Ishikawa (cell line): Measurements from ENCODE around the gene LTBP3.

ENCODE experiments used
- CEBPB ChIP-seq: IDR thresholded peaks from 2 replicates; pipeline ENCODE4 v1.6.1; 2012
- CREB1 ChIP-seq: IDR thresholded peaks from 2 replicates; pipeline ENCODE4 v1.6.1; 2012; ENCODE audit warnings: low read depth
- EGR1 ChIP-seq: IDR thresholded peaks from 2 replicates; pipeline ENCODE4 v1.6.1; 2012
- EP300 ChIP-seq: IDR thresholded peaks from 2 replicates; pipeline ENCODE4 v1.6.1; 2012; ENCODE audit warnings: borderline replicate concordance
- FOXM1 ChIP-seq: IDR thresholded peaks from 2 replicates; pipeline ENCODE4 v1.6.1; 2012; ENCODE audit warnings: low read depth, borderline replicate concordance
- NFIC ChIP-seq: IDR thresholded peaks from 2 replicates; pipeline ENCODE4 v1.6.1; 2012
- RAD21 ChIP-seq: IDR thresholded peaks from 2 replicates; pipeline ENCODE4 v1.6.1; 2012; ENCODE audit warnings: low read depth
- REST ChIP-seq: IDR thresholded peaks from 2 replicates; pipeline ENCODE4 v1.6.1; 2012; ENCODE audit warnings: low read depth, mild to moderate bottlenecking
- TAF1 ChIP-seq: IDR thresholded peaks from 2 replicates; pipeline ENCODE4 v1.6.1; 2012; ENCODE audit warnings: low read depth, mild to moderate bottlenecking
- TCF12 ChIP-seq: IDR thresholded peaks from 2 replicates; pipeline ENCODE4 v1.6.1; 2012; ENCODE audit warnings: low read depth
- YY1 ChIP-seq: IDR thresholded peaks from 2 replicates; pipeline ENCODE4 v1.6.1; 2012; ENCODE audit warnings: low read depth
- ZBTB7A ChIP-seq: IDR thresholded peaks from 2 replicates; pipeline ENCODE4 v1.6.1; 2012; ENCODE audit warnings: low read depth
- TF ChIP-seq, protein P1 (sequence below): IDR thresholded peaks from 2 replicates; pipeline ENCODE4 v1.6.1; 2012
- TF ChIP-seq, protein P2 (sequence below): IDR thresholded peaks from 2 replicates; pipeline ENCODE4 v1.6.1; 2012

The LTBP3 gene

DNA sequence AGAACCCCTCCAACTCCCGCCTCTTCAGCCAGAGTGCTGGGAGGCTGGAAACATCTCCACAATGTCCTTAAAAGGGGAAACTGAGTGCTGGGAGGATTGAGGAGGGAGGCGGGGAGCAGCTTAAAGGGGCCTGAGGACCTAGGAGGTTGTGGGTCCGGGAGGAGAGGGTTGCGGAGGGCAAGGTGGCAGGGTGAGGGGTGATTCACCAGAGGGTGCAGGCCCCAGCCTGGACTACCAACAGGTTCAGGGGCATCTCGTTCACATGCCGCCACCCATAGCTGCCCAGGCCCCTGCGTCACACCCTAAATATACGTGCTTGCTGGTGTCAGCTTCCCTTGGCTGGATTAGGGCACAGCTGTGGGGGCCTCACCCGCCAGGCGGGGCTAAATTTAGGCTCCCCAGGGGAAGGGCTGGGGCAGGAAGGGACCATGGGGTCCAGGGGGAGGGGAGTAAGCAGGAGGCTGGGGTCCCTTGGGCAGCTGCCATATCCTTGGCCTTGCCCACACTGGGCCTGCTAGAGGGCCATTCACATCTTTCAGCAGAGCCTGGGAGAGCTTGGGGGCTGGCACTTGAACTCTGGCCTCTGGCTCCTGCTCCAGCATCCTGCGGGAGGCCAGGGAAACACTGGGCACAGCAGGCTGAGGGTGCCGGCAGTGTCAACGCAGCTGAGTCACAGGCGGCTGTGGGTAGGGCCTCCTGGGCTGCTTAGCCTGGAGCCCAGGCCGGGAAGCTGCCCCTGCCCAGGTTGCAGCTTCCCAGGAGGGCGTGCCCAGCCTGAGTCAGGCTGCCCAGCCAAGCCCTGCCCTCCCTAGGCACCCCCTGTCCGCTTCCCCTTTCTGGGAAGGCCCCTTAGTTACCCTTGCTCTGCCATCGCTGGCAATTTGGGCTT is 19.0 kb upstream of the LTBP3 start:
- TF ChIP-seq EP300, result no peak
- no peak for TF ChIP-seq FOXM1
- no peak for TF ChIP-seq TAF1
- TF ChIP-seq, protein P1, sequence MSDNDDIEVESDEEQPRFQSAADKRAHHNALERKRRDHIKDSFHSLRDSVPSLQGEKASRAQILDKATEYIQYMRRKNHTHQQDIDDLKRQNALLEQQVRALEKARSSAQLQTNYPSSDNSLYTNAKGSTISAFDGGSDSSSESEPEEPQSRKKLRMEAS, result no peak
- TF ChIP-seq NFIC, result no peak

- no peak for TF ChIP-seq CEBPB
- TF ChIP-seq ZBTB7A, result 0 out of 2 replicates have a peak, but pooled peaks have one; percentile 24
Observed at GRCh38 chr11:65576232-65576866, 18.2 kb upstream of the LTBP3 start.

GRCh38 chr11:65575568-65576231 is 17.5 kb upstream of the LTBP3 start, which contains the start of gene EHBP1L1:
Gene EHBP1L1, plus strand, starts transcription at chr11:65576053. Its CDS starts 250 bp downstream, at chr11:65576303.
- TF ChIP-seq ZBTB7A (0 out of 2 replicates have a peak, but pooled peaks have one; percentile 81), YY1 (no peak), TCF12 (0 out of 2 replicates have a peak, but pooled peaks have one; percentile 14), CREB1 (no peak), EGR1 (peak; percentile 43; the same call in 1 of the 2 replicates)
- TF ChIP-seq, protein P2, sequence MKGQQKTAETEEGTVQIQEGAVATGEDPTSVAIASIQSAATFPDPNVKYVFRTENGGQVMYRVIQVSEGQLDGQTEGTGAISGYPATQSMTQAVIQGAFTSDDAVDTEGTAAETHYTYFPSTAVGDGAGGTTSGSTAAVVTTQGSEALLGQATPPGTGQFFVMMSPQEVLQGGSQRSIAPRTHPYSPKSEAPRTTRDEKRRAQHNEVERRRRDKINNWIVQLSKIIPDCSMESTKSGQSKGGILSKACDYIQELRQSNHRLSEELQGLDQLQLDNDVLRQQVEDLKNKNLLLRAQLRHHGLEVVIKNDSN, result no peak
- TF ChIP-seq, protein P1, result no peak

GRCh38 chr11:65574811-65575567 is 16.8 kb upstream of the LTBP3 start:
- TF ChIP-seq FOXM1 (no peak), NFIC (no peak), RAD21 (no peak), REST (no peak), YY1 (0 out of 2 replicates have a peak, but pooled peaks have one; percentile 21)
- TF ChIP-seq, protein P1, result peak; percentile 37; the same call in 1 of the 2 replicates
- TF ChIP-seq, protein P2, result no peak

GRCh38 chr11:65574109-65574810 is 16.1 kb upstream of the LTBP3 start:
- TF ChIP-seq ZBTB7A (peak; percentile 81), REST (no peak), TAF1 (peak; percentile 29; the same call in 1 of the 2 replicates), EGR1 (peak; percentile 46; the same call in 1 of the 2 replicates), TCF12 (no peak), FOXM1 (no peak)
- TF ChIP-seq, protein P1, result peak; percentile 11; the same call in 1 of the 2 replicates
